AG08395 (cell line): ENCODE data around the gene GPRIN2.
"Not testable (repeated sequence)": the region's sequence is repeated elsewhere in the genome, so short reads cannot be mapped to it uniquely, and the experiment has no call there.

Source experiments
- DNase-seq: peaks from one replicate; pipeline ENCODE4 v3.0.0; 2012; ENCODE audit warnings: mixed read lengths, low spot score

Gene GPRIN2

DNA sequence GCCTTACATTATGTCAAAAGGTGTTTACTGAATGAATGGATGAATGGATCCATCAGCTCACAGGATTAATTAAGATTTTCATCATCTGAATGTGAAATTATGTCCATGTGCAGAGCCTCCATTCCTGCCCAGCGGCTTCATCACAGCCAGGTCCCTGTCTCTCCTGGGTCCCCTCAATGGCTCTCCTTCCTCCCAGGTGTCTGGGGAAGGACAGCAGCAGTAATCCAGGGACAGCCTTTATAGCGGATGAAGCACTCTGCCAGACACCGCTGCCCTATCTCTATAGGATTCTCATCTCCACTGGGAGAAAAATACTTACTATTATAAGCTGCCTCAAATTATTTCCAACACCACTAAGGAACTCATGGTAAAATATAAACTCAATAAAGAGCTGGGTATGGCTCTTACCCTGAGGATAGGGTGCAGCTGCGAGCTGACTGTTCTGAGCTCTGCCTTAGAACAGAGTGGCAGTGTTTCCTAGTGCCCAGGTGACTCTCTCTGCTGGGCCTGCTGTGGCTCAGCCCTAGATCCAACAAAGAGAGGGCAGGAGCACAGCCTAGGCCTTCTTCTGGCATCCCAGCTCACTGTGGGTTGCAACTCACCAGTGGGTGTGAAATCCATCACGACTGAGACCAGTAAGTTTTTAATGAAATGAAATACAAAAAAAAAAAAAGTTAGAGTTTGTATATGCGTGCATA lies 38.3 kb downstream of the GPRIN2 start:
- no peak for DNase-seq

DNA sequence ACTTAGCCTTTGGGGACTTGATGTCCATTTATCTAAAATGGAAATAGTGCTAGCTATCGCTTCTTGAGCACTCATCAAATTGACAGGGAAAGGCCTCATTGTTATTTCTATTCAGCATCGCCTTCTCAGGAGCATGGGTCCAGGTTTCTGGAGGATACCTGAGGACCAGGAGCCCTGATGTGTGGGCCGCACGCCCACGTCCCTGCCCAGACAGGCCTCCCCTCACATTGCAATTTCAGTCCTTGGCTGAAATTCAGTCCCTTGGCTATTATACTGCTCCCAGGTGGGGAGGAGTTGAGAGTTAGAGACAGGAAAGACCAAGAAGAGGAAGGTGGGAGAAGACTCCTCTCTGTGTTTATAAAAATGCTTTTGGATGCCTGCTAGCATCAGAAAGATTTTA lies 38.9 kb downstream of the GPRIN2 start:
- no peak for DNase-seq

DNA sequence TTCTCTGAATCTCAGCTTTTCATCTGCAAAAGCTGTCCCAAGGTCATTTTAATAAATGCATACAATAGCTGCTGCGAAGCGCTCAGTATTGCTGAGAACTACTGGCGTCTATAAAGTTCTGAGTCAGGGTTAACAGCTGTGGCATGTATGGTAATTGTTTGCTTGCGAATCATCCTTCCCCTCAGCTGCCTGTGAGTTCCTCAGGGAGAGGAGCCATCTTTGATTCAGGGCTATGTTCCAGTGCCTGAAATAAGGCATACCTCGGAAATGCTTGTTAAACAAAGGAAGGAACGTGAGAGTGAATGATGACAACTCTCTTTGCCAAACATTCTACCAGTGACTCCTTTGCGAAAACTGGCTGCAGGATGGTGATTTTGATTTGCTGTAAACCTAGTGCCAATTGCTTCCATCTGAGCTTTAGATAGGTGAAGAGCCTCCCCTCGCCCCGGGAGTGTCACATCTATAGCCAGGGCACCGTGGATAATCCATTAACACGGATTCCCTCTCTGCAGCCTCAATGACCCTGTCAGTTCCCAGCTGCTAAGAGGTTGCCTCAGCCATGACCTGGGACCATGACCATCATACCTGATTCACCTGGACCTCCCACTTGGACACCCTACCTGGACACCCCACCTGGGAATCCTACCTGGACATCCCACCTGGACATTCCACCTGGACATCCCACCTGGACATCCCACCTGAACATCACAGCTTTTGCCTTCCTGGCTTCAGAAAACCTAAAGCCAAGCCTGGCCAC lies 39.6 kb downstream of the GPRIN2 start:
- peak; percentile 95 for DNase-seq

DNA sequence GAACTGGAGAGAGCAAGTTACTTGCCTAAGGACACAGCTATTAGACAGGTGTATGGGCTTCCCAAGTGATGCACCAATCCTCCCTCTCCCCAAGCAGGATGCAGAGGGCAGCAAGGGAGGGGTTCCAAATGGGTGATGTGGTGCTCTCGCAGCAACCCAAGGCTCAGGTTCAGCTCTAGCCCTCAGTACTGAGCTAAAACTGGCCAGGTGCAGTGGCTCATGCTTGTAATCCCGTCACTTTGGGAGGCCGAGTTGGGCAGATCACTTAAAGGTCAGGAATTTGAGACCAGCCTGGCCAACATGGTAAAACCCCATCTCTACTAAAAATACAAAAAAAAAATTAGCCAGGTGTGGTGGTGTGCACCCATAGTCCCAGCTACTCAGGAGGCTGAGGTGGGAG lies 40.7 kb downstream of the GPRIN2 start:
- DNase-seq, result no peak

DNA sequence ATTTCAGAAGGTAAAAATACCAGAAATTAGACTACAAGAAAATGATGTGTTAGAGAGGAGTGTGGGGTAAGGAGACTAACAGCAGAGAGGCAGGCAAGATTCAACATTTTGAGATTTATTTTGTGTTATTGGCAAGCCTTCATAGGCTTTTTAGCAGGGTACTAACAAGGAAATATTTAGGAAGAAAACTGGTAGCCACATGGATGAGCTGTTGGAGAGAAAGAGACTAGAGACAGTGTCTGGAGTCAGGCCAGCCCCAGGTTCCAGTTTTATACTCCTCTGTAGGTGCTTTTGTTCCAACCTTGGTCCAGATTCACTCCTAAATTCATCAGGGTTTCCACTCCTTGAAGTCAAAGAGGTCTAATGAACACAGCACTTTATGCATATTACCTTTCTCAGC lies 41.1 kb downstream of the GPRIN2 start:
- no peak for DNase-seq

DNA sequence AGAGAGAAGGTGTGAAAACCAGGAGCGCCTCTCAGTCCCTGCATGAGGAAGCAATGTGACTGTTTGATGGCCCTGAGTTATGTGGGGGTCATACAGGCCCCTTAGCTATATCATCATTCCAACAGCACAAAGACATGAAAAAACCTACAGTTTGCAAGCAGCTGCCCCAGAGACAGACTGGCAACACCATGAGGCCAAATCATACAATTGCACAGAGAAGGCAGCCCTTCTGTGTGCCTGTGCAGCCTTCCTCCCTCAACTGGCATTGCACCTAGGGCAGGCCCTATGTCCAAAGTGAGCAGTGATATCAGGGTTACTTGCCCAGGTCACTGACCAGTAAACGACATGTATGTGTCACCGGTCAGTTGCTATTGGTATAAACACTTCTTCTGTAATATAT lies 41.6 kb downstream of the GPRIN2 start:
- no peak for DNase-seq

DNA sequence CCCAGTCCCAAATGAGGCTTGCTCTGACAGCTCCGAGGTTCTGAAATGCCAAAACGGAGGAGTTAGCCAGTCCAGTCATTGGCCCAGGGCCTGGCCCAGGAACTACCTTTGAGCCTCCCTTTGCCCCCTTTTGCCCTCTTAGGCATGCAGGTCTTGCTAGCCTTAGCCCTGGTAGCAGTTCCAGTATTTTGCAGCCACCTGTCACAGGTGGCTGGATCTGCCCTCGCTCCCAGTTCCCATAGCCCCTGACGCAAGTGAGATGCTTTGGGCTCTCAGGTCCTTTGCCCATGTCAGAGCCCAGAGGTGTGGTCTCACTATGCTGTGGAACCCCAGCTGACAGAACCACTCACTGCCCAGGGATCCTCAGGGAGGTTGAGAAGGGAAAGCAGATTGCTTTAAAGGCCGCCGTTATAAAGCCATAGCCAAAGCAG lies 42.0 kb downstream of the GPRIN2 start:
- no peak for DNase-seq

DNA sequence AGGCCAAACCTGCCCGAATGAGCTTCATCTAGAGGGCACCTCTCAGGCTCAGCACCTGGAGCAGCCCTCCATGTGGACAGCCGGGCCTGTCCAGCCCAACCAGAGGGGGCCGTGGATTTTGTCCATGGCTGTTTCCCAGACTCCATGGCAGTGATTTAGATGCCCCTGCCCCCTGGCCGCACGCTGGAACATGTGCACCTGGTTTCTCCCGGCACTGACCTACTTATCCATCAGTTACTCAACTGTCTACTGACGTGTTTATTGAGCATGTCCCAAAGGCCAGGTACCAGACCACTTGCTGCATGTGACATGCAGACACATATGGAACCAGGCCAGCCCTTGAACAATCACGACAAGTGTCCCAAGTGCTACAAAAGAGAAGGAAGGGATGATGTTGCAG lies 43.1 kb downstream of the GPRIN2 start:
- DNase-seq, result not testable (repeated sequence)

DNA sequence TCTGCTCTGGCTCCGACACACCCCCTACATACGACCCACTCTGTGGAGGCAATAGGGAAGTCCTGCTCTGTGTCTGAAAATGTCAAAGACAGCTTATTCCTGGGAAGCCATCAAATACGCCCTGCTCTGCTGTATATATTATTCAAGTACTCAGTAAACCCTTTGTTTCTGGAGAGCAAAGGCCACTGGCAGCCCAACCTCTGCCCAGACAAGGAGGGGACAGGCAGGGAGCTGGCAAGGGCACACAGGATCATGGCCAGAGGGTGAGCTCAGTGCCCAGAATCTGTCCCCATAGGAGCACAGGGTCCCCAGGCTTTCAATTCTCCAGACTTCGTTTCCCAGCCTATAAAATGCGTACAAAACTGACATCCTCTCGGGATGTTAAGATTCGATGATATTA lies 43.7 kb downstream of the GPRIN2 start:
- DNase-seq, result not testable (repeated sequence)

DNA sequence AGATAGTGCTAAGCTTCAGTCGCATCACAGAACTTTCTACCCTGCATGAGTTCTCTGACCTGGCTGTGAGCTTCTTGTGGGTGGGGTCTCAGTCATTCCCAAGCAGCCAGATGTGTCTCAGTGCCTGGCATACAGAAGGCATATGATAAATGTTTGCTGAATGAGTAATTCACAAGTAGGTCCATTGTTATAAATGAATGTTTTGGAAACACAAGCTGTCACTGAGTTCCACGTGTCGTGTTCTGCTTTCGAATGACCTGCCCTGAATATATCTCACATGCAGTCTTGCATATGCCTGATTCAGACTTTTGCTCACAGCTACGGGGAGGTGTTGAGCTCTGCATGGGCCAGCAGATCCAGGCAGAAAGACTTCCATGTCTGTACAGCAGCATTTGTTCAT lies 44.5 kb downstream of the GPRIN2 start:
- not testable (repeated sequence) for DNase-seq
